ENCODE results near the gene RAB24.
"Not testable (repeated sequence)": the region's sequence is repeated elsewhere in the genome, so short reads cannot be mapped to it uniquely, and the experiment has no call there.

Gene RAB24

GRCh38 chr5:177295924-177296323 lies 7.6 kb downstream of the RAB24 start:
- DNase-seq (ENCODE audit: low read depth in 2 of 2): no peak

- DNase-seq (ENCODE audit: low read depth in 2 of 2): no peak
These were observed 8.9 kb downstream of the RAB24 start for GRCh38 chr5:177294632-177295031.

DNA sequence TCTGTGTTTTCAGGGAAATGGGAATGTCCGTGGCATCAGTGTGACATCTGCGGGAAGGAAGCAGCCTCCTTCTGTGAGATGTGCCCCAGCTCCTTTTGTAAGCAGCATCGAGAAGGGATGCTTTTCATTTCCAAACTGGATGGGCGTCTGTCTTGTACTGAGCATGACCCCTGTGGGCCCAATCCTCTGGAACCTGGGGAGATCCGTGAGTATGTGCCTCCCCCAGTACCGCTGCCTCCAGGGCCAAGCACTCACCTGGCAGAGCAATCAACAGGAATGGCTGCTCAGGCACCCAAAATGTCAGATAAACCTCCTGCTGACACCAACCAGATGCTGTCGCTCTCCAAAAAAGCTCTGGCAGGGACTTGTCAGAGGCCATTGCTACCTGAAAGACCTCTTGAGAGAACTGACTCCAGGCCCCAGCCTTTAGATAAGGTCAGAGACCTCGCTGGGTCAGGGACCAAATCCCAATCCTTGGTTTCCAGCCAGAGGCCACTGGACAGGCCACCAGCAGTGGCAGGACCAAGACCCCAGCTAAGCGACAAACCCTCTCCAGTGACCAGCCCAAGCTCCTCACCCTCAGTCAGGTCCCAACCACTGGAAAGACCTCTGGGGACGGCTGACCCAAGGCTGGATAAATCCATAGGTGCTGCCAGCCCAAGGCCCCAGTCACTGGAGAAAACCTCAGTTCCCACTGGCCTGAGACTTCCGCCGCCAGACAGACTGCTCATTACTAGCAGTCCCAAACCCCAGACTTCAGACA lies 9.5 kb downstream of the RAB24 start:
- no peak for DNase-seq (ENCODE audit: low read depth in 2 of 2)

DNA sequence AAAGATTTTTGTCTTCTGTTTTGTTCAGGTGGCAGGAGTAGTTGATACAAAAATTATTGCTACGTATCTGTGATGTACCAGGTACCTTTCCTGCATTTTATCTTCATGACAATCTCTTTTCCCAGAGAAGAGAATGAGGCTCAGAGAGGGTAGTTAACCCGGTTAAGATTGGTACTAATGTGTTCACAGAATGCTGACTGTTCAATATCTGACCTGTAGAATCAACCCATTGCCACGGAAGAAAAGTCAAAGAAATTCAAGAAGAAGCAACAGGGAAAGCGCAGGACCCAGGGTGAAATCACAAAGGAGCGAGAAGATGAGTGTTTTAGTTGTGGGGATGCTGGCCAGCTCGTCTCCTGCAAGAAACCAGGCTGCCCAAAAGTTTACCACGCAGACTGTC lies 11.8 kb downstream of the RAB24 start:
- DNase-seq (ENCODE audit: low read depth in 2 of 2): no peak

DNA sequence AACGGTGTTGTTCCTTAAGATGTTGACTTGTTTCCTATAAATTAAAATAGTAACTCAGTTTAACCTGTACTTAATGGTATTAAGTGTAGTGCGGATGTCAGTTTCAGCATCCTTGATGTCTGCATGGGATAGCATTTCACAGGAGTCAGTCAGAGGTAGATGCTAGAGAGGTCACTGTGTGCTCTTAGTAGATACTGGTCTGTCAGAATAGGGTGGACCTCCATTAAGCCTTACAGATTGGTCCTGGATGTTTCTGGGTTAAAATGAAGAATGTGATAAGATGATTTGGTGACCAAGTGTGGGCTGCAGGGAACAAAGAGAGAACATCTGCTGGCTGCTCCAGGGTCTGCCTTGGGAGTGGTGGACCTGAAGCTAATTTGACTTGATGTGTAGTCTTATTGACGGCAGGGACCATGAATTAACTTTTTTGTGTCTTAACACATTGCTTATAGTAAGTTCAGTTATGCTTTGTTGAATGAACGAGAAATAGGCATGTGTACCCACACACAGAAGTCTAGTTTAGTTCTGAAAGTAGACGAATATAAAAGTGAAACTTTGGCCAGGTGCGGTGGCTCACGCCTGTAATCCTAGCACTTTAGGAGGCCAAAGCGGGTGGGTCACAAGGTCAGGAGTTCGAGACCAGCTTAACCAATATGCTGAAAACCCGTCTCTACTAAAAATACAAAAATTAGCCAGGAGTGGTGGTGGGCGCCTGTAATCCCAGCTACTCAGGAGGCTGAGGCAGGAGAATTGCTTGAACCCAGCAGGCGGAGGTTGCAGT lies 12.5 kb downstream of the RAB24 start:
- no peak for DNase-seq (ENCODE audit: low read depth in 2 of 2)

DNA sequence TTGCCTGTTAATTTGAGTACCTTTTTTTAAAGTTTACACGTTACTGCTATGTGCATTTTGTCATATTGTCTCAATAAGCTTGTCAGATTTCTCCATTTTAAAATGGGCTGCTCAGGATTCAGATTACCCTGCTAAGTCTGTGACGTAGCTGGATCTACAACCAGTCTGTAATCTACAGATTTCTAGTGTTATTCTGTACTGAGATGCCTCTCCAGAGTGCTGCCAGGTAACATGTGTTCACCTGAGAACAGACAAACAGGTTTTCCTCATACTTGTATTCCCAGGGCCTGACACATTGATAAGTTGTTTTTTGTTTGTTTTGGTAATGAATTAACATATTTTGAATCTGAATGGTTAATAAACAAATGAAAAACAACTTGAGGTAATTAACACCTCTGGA lies 15.3 kb downstream of the RAB24 start:
- DNase-seq (ENCODE audit: low read depth in 2 of 2): no peak

- no peak for DNase-seq (ENCODE audit: low read depth in 2 of 2)
These were observed 26.6 kb downstream of the RAB24 start for GRCh38 chr5:177276886-177277285.

GRCh38 chr5:177275883-177276282 lies 27.6 kb downstream of the RAB24 start:
- no peak for DNase-seq (ENCODE audit: low read depth in 2 of 2)

DNA sequence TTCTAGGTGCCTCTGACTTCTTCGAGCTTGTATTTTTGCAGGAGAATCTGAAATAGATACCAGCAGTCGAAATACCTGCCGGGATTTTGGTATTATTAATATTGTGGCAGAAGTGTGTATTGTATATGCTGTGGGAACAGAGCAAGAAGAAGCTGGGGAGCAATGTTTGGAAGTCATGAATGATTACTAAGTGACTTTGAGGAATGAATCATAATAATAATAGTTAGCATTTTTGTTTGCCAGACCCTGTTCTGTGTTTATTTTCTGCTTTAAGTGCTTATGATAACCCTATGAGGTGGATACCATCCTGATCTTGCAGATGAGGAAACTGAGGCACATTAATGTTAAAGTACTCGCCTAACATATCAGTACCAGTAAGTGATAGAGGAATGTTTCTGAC lies 32.4 kb downstream of the RAB24 start:
- DNase-seq (ENCODE audit: low read depth in 2 of 2): no peak

DNA sequence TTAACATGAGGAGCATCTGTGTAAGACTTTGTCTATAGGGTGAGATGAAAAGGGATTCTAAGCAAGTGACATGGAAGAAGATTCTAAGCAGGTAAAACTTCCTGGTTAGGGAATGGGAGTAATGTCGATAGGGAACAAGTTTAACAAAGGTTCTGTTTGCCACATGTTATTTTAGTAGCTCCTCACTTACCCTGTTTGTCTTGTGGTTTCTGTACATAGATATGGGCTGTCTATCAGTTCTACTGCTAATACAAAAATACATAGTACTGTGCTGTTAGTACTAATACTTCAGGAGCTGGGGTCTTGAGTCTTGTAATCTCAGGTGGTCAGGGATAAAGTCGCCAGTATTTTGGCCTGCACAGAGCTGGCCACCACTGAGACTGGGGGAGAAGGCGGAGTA lies 32.9 kb downstream of the RAB24 start:
- no peak for DNase-seq (ENCODE audit: low read depth in 2 of 2)

DNA sequence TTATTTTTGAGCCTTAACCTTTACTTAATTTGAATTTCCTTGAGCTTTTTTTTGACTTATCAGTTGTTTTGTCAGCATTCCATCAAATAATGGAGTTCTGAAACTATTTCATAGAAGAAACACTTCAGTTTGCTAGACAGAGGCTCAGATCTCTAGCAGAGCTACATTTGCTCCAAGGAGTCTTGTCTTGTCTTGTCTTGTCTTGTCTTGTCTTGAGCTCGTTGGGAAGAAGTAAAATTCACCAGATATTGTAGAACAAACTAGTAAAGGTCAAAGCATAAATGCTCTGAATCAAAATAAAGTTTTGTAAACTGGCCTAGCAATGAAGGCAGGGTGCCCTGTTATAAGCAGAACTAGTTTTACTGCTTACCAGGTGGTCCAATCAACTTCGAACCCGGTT lies 33.5 kb downstream of the RAB24 start:
- DNase-seq (ENCODE audit: low read depth in 2 of 2): no peak

- no peak for DNase-seq (ENCODE audit: low read depth in 2 of 2)
These were observed 34.2 kb downstream of the RAB24 start for GRCh38 chr5:177269232-177269895.

- no peak for DNase-seq (ENCODE audit: low read depth in 2 of 2)
These were observed 38.1 kb downstream of the RAB24 start for GRCh38 chr5:177265395-177265794.

- no peak for DNase-seq (ENCODE audit: low read depth in 2 of 2)
These were observed 39.3 kb downstream of the RAB24 start for GRCh38 chr5:177264178-177264577.

DNA sequence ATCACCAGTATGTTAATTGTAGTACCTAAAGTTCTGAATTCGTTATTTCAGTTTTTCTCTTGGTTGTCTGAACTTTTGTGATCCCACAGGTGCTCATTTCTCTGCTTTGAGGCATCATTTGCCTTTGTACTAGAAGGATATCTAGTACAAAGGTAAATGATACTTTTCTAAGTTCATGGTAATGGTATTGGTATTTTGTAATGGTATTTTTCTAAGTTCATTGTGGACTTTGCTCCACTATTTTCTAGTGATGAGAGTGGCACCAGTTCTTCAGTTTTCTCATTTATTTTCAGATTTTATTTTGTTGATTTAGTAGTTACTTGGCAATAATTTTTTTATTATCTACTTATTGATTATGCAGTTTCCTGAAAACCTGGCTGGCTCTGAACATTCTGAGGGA lies 42.0 kb downstream of the RAB24 start:
- no peak for DNase-seq (ENCODE audit: low read depth in 2 of 2)

DNA sequence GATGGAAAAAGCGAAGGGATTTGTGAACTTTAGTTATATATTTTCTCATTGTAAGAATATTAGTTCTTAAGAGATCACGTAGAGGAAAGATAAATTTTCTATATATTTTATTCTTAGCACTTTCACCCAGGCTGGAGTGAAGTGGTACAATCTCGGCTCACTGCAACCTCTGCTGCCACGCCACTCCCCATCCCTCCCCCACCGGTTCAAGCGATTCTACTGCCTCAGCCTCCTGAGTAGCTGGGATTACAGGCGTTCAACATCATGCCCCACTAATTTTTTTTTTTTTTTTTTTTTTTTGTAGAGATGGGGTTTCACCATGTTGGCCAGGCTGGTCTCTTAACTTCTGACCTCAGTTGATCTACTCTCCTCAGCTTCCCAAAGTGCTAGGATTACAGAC lies 42.6 kb downstream of the RAB24 start:
- DNase-seq (ENCODE audit: low read depth in 2 of 2): no peak

DNA sequence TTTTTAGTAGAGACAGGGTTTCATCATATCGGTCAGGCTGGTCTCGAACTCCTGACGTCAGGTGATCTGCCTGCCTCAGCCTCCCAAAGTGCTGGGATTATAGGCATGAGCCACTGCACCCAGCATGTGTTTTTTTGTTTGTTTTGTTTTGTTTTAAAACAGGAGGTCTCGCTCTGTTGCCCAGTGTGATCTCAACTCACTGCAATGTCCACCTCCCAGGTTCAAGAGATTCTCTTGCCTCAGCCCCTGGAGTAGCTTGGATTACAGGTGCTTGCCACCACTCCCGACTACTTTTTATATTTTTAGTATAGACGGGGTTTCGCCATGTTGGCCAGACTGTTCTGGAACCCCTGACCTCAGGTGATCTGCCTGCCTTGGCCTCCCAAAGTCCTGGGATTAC lies 44.8 kb downstream of the RAB24 start:
- DNase-seq (ENCODE audit: low read depth in 2 of 2): not testable (repeated sequence)

DNA sequence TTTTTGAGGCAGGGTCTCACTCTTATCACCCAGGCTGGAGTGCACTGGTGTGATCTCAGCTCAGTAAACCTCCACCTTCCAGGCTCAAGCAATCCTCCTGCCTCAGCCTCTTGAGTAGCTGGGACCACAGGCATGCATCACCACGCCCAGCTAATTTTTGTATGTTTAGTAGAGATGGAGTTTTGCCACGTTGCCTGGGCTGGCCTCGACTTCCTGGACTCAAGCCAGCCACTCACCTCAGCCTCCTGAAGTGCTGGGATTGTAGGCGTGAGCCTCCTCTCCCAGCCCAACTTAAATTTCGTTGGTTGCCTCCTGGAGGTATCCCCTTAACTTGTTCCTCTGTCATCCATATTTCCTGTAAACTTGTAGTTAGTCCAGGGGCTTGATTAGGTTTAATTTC lies 47.2 kb downstream of the RAB24 start:
- DNase-seq (ENCODE audit: low read depth in 2 of 2): no peak

GRCh38 chr5:177253252-177253651 lies 50.3 kb downstream of the RAB24 start:
- no peak for DNase-seq (ENCODE audit: low read depth in 2 of 2)
